DMS114 treated with DMSO at 0.1 percent for 48 hours (cell line): ENCODE measurements around the gene ADCY10.
A peak's percentile ranks its signal among the peaks of the same experiment; 100 is the strongest.
"Not testable (repeated sequence)": the region's sequence is repeated elsewhere in the genome, so short reads cannot be mapped to it uniquely, and the experiment has no call there.

ENCODE experiments used
- DNase-seq: peaks from one replicate; lab custom pipeline; 2025; ENCODE audit not compliant: unreplicated experiment; lab: John Stamatoyannopoulos, UW

Gene ADCY10

GRCh38 chr1:167913895-167914496 is at the start of gene ADCY10:
Gene ADCY10 (minus strand): TSS chr1:167914134. CDS start chr1:167905140, 8,994 bp downstream.
- no peak for DNase-seq

- DNase-seq = no peak
These were observed 43.8 kb upstream of the ADCY10 start for GRCh38 chr1:167957710-167958109.

- DNase-seq = no peak
These were observed 42.0 kb upstream of the ADCY10 start for GRCh38 chr1:167955915-167956314.

- no peak for DNase-seq
These were observed 36.6 kb upstream of the ADCY10 start for GRCh38 chr1:167950569-167950968.

GRCh38 chr1:167949785-167950184 is 35.9 kb upstream of the ADCY10 start:
- no peak for DNase-seq

- DNase-seq = no peak
These were observed 33.8 kb upstream of the ADCY10 start for GRCh38 chr1:167947733-167948132.

GRCh38 chr1:167943541-167943940 is 29.6 kb upstream of the ADCY10 start:
- no peak for DNase-seq

- no peak for DNase-seq
These were observed 26.3 kb upstream of the ADCY10 start for GRCh38 chr1:167940264-167940663.

- DNase-seq = no peak
These were observed 24.2 kb upstream of the ADCY10 start for GRCh38 chr1:167938080-167938636.

- no peak for DNase-seq
These were observed 23.7 kb upstream of the ADCY10 start for GRCh38 chr1:167937709-167938010.

- DNase-seq = peak; percentile 42
These were observed 23.2 kb upstream of the ADCY10 start, which contains the start of gene MPC2 for GRCh38 chr1:167936930-167937708. Gene MPC2 (minus strand): TSS chr1:167937072. CDS start chr1:167935841, 1,231 bp downstream.

- DNase-seq = peak; percentile 93
These were observed 22.4 kb upstream of the ADCY10 start, which contains the start of gene DCAF6 for GRCh38 chr1:167936068-167936929. Gene DCAF6 (plus strand): TSS chr1:167936683. CDS start chr1:167936912, 229 bp downstream.

- DNase-seq = peak; percentile 18
These were observed 21.5 kb upstream of the ADCY10 start for GRCh38 chr1:167935216-167936067.

- no peak for DNase-seq
These were observed 20.7 kb upstream of the ADCY10 start for GRCh38 chr1:167934426-167935215.

- no peak for DNase-seq
These were observed 19.9 kb upstream of the ADCY10 start for GRCh38 chr1:167933788-167934187.

- DNase-seq = no peak
These were observed 15.8 kb upstream of the ADCY10 start for GRCh38 chr1:167929725-167930124.

- not testable (repeated sequence) for DNase-seq
These were observed 15.0 kb upstream of the ADCY10 start for GRCh38 chr1:167928919-167929318.

- DNase-seq = no peak
These were observed 14.5 kb upstream of the ADCY10 start for GRCh38 chr1:167928457-167928852.

- no peak for DNase-seq
These were observed 13.3 kb upstream of the ADCY10 start for GRCh38 chr1:167927046-167927754.
